ENCODE data around the gene PPP1R3A. TPM values are rescaled to one million over a fixed set of nuclear protein-coding genes. Genes with fewer than 3 reads are reported as not detected.

Gene PPP1R3A
- total and polyA plus RNA-seq, 10 of the 15 experiments (the other 5 are each of a cell fraction or from before 2014, with no cell fraction given), result not detected

- TF ChIP-seq RFX5 (IDR thresholded peaks at IDR 0.05; ENCODE audit: low read depth, low read length), result no peak
Observed at GRCh38 chr7:113873554-113874151, 45.2 kb downstream of the PPP1R3A start (continued).

GRCh38 chr7:113872981-113873380, 45.8 kb downstream of the PPP1R3A start:
- WGBS (ENCODE audit: insufficient coverage, insufficient replicate concordance, low lambda C conversion rate, missing lambda C conversion rate), result 41% methylated on average over 1 of the region's 1 CpG
- no peaks in the 10 kb centered on the region for H3K36me3 ChIP-seq (ENCODE audit: control insufficient read depth in 2 of 2, insufficient read depth in 2 of 2, low read length in 1 of 2)
- H3K79me2 ChIP-seq (ENCODE audit: control insufficient read depth, insufficient read depth, low read length), result no peaks in the 10 kb centered on the region
- no peak overlapping the region for H3K27ac ChIP-seq (ENCODE audit: control insufficient read depth, insufficient read depth)
- RAD21 ChIA-PET (ENCODE audit: unreplicated experiment), result no interaction called here
- no TSS peak for BruUV-seq (replicated peaks)
- H3K9me3 ChIP-seq (replicated peaks; ENCODE audit: control insufficient read depth, insufficient read depth, low read length), result no peaks in the 10 kb centered on the region
- H4K20me1 ChIP-seq (ENCODE audit: control insufficient read depth, insufficient read depth), result no peaks in the 10 kb centered on the region
- ATAC-seq (no peak), DNase-seq (ENCODE audit: low read depth, low spot score) (no peak), FAIRE-seq (no peak)
- in situ Hi-C loops (cut with MboI) (no loop called here), intact Hi-C loops (cut with micrococcal nuclease; ENCODE audit: unreplicated experiment) (no loop called here)
- no peaks in the 10 kb centered on the region for H3K27me3 ChIP-seq (replicated peaks in 1 of 2; ENCODE audit: control insufficient read depth in 2 of 2, insufficient read depth in 2 of 2, low read length in 1 of 2)
- no peak overlapping the region for H3K4me3 ChIP-seq
- SMC1A ChIA-PET (ENCODE audit: uncharacterized antibody, unreplicated experiment), result no interaction called here
- H2AFZ ChIP-seq (ENCODE audit: control insufficient read depth, low read depth, low read length), result no peak overlapping the region
- no peak overlapping the region for H3K4me2 ChIP-seq (ENCODE audit: control insufficient read depth, insufficient read depth)
- POLR2A ChIA-PET, result no interaction called here
- H3K4me1 ChIP-seq (ENCODE audit: control insufficient read depth, insufficient read depth, low read length), result no peaks in the 10 kb centered on the region
- no peak overlapping the region for H3K9ac ChIP-seq (ENCODE audit: control insufficient read depth, insufficient read depth, low read length)
- CTCF ChIA-PET, result no interaction called here
- TF ChIP-seq BACH1 (IDR thresholded peaks at IDR 0.05; ENCODE audit: borderline replicate concordance), result no peak
- TF ChIP-seq IRF4 (IDR thresholded peaks at IDR 0.05; ENCODE audit: low read depth, low read length), result no peak
- TF ChIP-seq CEBPB (IDR thresholded peaks at IDR 0.05; ENCODE audit: borderline replicate concordance in 1 of 2, low read depth in 2 of 2, low read length in 2 of 2), result no peak
- TF ChIP-seq GABPA (IDR thresholded peaks at IDR 0.05; ENCODE audit: low read depth), result no peak
- no peak for TF ChIP-seq PAX8 (IDR thresholded peaks at IDR 0.05)
- no peak for TF ChIP-seq E4F1 (IDR thresholded peaks at IDR 0.05; ENCODE audit: borderline replicate concordance, partially characterized antibody)
- TF ChIP-seq WRNIP1 (IDR thresholded peaks at IDR 0.05; ENCODE audit: borderline replicate concordance, low read depth, low read length), result no peak
- no peak for TF ChIP-seq CEBPZ (IDR thresholded peaks at IDR 0.05; ENCODE audit: low read depth, low read length)
- no peak for TF ChIP-seq TCF12 (IDR thresholded peaks at IDR 0.05; ENCODE audit: low read depth, low read length)
- TF ChIP-seq POLR2AphosphoS2 (IDR thresholded peaks at IDR 0.05; ENCODE audit: low read depth, low read length), result no peak
- no peak for TF ChIP-seq EED (IDR thresholded peaks at IDR 0.05; ENCODE audit: low read depth)
- no peak for TF ChIP-seq ASH2L (IDR thresholded peaks at IDR 0.05; ENCODE audit: borderline replicate concordance, low read depth)
- no peak for TF ChIP-seq POLR2A (IDR thresholded peaks at IDR 0.05; ENCODE audit: low read depth, low read length)
